LNCAP (cell line): ENCODE measurements around the gene PKD1.

Experiments
- TF ChIP-seq, protein P1 (sequence below): fragments of 450-650 bp; IDR thresholded peaks from 2 replicates; pipeline ENCODE4 v1.5.1; 2017; ENCODE audit warnings: mild to moderate bottlenecking

Gene PKD1

DNA sequence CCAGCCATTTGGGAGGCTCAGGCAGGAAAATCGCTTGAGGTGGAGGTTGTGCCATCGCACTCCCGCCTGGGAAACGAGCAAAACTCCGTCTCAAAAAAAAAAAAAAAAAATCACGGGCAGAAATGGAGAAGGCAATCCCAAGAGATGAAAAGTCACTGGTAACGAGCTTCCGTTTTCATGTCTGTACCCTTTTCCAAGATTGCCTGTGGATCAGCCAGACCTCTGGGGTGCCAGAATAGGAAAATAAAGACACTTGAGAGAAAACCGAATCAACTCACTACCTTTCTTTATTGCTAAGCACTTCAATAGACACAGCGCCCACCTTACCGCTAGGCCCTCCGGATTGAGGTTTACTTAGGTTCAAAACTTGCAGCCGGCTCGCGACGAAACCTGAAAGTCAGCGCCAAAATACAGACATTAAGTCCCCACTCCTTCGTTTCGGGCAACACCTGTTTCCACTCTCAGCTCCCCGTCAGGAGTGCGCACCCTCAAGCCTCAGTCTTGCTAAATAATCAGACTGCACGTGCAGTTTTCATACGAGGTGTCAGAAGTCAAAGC, 18.9 kb upstream of the PKD1 start:
- TF ChIP-seq, protein P1, sequence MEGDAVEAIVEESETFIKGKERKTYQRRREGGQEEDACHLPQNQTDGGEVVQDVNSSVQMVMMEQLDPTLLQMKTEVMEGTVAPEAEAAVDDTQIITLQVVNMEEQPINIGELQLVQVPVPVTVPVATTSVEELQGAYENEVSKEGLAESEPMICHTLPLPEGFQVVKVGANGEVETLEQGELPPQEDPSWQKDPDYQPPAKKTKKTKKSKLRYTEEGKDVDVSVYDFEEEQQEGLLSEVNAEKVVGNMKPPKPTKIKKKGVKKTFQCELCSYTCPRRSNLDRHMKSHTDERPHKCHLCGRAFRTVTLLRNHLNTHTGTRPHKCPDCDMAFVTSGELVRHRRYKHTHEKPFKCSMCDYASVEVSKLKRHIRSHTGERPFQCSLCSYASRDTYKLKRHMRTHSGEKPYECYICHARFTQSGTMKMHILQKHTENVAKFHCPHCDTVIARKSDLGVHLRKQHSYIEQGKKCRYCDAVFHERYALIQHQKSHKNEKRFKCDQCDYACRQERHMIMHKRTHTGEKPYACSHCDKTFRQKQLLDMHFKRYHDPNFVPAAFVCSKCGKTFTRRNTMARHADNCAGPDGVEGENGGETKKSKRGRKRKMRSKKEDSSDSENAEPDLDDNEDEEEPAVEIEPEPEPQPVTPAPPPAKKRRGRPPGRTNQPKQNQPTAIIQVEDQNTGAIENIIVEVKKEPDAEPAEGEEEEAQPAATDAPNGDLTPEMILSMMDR: no peak

DNA sequence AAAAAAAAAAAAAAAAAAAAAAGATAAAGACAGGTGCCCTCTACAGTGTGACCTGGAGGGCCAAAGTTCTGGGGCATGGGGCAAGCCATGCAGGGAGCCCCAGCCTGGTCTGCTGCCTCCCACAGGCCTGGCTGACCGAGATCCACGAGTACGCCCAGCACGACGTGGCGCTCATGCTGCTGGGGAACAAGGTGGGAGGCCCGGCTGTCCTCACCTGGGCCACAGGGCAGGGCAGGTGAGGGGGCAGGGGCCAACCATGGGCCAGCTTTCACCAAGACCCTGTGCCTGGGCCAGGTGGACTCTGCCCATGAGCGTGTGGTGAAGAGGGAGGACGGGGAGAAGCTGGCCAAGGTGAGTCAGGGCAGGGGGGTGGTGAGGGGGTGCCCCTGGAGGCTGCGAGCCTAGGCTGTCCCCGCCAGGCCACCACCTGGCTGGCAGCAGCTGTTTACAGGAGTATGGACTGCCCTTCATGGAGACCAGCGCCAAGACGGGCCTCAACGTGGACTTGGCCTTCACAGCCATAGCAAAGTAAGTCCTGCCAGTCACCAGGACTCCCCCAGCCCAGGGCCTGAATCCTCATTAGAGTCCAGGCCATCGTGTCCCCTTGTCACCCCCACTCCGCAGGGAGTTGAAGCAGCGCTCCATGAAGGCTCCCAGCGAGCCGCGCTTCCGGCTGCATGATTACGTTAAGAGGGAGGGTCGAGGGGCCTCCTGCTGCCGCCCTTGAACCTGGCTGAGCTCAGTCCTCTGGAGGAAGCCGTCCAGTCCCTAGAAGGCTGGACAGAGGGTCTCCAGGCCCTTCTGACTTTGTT, 17.2 kb upstream of the PKD1 start:
- TF ChIP-seq, protein P1: peak; percentile 22; the same call in 1 of the 2 replicates

DNA sequence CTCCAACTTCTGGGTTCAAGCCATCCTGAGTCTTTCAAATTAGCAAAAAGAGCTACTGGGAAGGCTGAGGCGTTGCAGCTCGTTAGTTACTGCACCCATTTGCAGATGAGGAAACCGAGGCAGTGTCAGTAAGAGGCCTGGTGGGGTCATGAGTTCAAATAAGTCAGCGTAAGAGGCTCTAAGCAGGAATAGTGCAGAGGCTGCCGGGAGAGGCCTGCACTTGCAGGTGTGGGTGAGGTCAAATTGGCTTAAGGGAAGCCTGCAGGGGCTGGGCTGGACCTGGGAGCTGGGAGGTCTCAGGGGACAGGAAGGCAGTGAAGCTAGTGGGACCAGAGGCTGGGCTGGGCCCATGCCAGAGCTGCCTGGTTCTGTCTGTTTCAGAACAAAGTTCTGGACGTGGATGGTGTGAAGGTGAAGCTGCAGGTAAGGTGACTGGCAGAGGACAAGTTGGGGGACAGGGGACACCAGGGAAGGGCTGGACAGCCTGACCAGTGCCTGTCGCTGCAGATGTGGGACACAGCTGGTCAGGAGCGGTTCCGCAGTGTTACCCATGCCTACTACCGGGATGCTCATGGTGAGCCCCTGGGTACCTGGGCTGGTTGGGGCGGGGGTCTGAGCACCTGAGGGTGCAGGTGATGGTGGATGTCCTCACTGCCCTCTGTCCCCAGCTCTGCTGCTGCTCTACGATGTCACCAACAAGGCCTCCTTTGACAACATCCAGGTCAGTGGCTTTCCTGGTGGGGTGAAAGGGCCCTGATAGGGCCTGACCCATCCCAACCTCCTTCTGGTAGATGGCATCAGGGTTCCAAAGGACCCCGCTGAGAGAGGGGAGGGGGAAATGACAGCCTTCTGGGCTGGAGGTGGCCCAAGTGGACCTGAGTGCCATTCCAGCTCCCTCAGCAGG, 15.7 kb upstream of the PKD1 start:
- TF ChIP-seq, protein P1: no peak

DNA sequence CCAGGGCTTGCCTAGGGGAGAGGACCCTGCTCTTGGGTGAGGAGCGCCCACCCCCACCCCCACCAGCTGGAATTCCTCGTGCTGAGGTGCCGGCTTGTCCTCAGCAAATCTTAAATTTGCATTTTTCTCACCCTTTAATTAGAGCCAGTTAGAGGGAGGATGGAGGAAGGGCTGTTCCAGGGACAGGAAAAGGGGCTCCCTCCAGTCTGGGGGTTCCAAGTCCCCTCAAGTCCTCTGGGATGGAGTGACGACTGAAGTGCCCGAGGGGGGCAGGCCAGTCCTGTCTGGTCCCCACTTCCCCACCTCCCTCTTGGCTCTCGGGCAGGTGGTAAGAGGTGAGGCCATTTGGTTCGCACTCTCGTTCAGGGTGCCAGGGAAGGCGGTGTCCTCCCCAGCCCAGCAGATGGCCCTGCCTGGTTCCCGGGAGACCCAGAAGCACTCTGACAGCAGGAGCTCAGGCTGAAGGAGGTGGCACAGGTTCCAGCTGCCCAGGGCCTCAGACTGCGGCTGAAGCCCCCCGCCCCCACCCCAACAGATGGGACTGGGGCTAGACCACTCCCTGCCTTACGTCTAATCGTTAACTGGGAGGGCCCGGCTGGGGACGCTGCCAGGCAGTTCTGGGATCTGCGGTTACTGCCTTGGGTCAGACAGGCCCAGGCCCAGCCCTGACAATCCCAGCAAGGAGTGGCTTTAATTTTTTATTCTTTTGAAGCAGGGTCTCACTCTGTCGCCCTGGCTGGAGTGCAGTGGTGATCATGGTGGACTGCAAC, 14.9 kb upstream of the PKD1 start:
- TF ChIP-seq, protein P1: no peak

DNA sequence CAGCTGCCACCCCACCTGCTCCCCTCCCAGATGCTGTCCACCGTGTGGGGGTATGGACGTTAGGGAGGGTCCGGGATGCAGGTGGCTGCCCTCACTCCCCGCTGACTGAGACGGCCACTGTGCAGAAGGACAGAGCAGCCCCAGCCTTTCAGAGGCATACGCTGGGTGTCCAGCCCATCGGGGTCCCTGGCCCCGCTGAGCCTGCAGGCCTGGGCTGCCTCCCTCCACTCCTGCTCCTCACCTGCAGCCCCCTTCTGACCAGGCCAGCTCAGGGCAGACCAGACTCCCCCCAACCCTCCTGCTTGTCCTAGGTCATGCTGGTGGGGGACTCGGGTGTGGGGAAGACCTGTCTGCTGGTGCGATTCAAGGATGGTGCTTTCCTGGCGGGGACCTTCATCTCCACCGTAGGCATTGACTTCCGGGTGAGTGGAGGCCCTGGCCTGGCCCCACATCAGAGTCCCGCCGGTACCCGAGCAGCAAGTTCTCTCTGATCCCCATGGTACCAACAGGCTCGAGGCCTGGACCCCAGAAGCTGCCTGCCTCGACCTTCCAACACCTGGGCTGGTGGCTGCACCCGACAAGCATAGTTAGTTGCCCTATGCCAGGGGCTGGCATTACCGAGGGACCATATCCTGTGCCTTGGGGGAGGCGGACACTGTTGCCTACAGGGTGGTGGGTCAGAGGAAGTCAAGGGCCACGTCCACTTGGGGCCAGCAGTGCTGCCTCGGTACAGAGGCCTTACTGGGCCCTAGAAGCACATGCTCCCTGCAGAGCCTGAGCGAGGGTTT, 14.1 kb upstream of the PKD1 start:
- TF ChIP-seq, protein P1: no peak

DNA sequence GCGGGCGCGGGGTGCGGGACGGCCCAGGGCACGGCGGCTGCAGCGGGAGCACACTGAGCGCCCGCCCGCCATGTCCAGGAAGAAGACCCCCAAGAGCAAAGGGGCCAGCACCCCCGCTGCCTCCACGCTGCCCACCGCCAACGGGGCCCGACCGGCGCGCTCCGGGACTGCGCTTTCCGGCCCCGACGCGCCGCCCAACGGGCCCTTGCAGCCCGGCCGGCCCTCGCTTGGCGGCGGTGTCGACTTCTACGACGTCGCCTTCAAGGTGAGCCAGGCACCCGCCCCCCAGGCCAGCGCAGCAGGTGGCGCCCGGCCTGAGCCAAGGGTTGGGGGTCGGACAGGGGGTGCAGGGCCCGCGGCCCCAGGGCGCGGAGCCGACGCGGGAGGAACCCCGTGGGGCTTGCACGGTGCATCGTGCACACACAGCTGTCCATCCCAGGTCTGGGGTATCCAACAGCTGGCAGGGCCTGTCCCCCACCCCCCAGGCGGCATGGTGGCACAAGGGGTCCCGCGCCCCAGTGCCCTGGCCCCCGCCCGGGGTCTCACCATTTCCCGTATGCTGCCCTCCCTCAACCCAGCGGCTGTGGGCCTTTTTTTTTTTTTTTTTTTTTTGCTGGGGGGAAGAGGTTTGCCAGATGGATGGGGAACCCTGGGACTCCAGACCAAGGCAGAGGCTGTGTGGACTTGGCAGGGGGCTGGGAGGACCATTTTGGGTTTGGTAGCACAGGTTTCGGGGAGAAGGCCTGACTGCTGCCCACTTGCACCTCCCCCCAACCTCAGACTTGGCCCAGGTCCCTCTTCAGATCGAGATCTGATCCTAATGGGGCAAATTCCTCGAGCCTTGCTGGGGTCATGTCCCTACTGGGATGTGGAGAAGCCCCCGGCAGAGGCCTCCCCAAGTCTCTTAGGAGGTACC, 13.3 kb upstream of the PKD1 start:
- TF ChIP-seq, protein P1: peak; percentile 19; the same call in 1 of the 2 replicates
